SU-DHL-6 (cell line): Measurements from ENCODE around the gene ADAMTS18.

Experiments
- CTCF ChIP-seq: fragments of 200-600 bp; sonication (generic); IDR thresholded peaks from one replicate; pipeline ENCODE4 v1.5.1; 2017; ENCODE audit warnings: antibody characterized with exemption, mild to moderate bottlenecking, low read length, moderate library complexity; ENCODE audit not compliant: insufficient read depth, poor library complexity, severe bottlenecking
- EZH2phosphoT487 ChIP-seq: fragments of 200-600 bp; sonication (generic), shearing (Covaris generic); conservative IDR thresholded peaks from 2 replicates; pipeline ENCODE4 v1.6.1; 2018; ENCODE audit warnings: mild to moderate bottlenecking, antibody characterized with exemption, low read length, moderate library complexity, mixed read lengths

- TF ChIP-seq CTCF (no peak), EZH2phosphoT487 (no peak)
Measured at GRCh38 chr16:77285676-77286075, 149.2 kb downstream of the ADAMTS18 start.
